Colonic mucosa (tissue), 4 donors: ENCODE measurements around the gene PRR23E. TPM values are rescaled to one million over a fixed set of nuclear protein-coding genes. Genes with fewer than 3 reads are reported as not detected.
A peak's percentile ranks its signal among the peaks of the same experiment; 100 is the strongest.

Source experiments
- DNase-seq: peaks from one replicate; pipeline ENCODE4 v3.0.0-alpha.2; 2020
- H3K27ac ChIP-seq: fragments of 200-600 bp; one replicate; pipeline ENCODE4 v1.8.0; 2021
- H3K27me3 ChIP-seq: fragments of 200-600 bp; one replicate; pipeline ENCODE4 v1.8.0; 2021
- H3K36me3 ChIP-seq: fragments of 200-600 bp; one replicate; pipeline ENCODE4 v1.8.0; 2021
- H3K4me1 ChIP-seq: fragments of 200-600 bp; one replicate; pipeline ENCODE4 v1.8.0; 2021; ENCODE audit warnings: mild to moderate bottlenecking
- H3K4me3 ChIP-seq: fragments of 200-600 bp; one replicate; pipeline ENCODE4 v1.8.0; 2021
- H3K9ac ChIP-seq, 2 donors: one replicate each; pipeline ENCODE4 v1.7.0; 2013; ENCODE audit warnings: control low read depth in 2 of 2, low read depth in 2 of 2, low read length in 2 of 2
- H3K9me3 ChIP-seq: fragments of 200-600 bp; one replicate; pipeline ENCODE4 v1.8.0; 2021
- intact Hi-C: fragments of 100-400 bp; cut with DNase I; formaldehyde crosslinking; loops from one replicate; pipeline ENCODE4 v1.14.1; 2022
- total RNA-seq, 2 donors: library from RNA; stranded (reverse); fragmentation: NEBNext Ultra II Directional in 1 of 2; extraction: Animal tissue kit (Norgen Biotek cat#: 25700) in 1 of 2; gene quantifications; one replicate each; pipeline ENCODE4 v1.2.1, GENCODE V29; 2021
- TF ChIP-seq, protein P1 (sequence below): fragments of 200-600 bp; IDR thresholded peaks from one replicate; pipeline ENCODE4 v1.8.0; 2022; ENCODE audit warnings: antibody characterized with exemption, mild to moderate bottlenecking
- donor health status: healthy.
- donor health status: DM: no; HTN: no; CAD: no.
- donor health status: DM: no; HTN: no; CAD: no.

Gene PRR23E
- total RNA-seq, 2 donors from 2014 or later = not detected

GRCh38 chr3:127174284-127174683, 18.6 kb upstream of the PRR23E start:
- no peaks in the 10 kb centered on the region for H3K27me3 ChIP-seq
- TF ChIP-seq, protein P1, sequence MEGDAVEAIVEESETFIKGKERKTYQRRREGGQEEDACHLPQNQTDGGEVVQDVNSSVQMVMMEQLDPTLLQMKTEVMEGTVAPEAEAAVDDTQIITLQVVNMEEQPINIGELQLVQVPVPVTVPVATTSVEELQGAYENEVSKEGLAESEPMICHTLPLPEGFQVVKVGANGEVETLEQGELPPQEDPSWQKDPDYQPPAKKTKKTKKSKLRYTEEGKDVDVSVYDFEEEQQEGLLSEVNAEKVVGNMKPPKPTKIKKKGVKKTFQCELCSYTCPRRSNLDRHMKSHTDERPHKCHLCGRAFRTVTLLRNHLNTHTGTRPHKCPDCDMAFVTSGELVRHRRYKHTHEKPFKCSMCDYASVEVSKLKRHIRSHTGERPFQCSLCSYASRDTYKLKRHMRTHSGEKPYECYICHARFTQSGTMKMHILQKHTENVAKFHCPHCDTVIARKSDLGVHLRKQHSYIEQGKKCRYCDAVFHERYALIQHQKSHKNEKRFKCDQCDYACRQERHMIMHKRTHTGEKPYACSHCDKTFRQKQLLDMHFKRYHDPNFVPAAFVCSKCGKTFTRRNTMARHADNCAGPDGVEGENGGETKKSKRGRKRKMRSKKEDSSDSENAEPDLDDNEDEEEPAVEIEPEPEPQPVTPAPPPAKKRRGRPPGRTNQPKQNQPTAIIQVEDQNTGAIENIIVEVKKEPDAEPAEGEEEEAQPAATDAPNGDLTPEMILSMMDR = no peak
- DNase-seq = no peak
- H3K4me3 ChIP-seq = no peak overlapping the region
- H3K27ac ChIP-seq = no peak overlapping the region
- no peaks in the 10 kb centered on the region for H3K4me1 ChIP-seq
- intact Hi-C loops = loop anchor here (10.0 kb wide), 2 partner anchors 419 to 499 kb away; no protein-coding TSS in a partner anchor
- H3K9ac ChIP-seq = no peak overlapping the region
- H3K36me3 ChIP-seq = no peaks in the 10 kb centered on the region
- no peaks in the 10 kb centered on the region for H3K9me3 ChIP-seq

- peak; percentile 4 for DNase-seq
- intact Hi-C loops = loop anchor here (5.0 to 10.0 kb wide), 3 partner anchors 192 to 500 kb away; partner anchors contain the start of gene PLXNA1
Observed at GRCh38 chr3:127174715-127175140, 18.2 kb upstream of the PRR23E start.

GRCh38 chr3:127175272-127175671, 17.7 kb upstream of the PRR23E start:
- Histone ChIP-seq H3K27me3 (no peaks in the 10 kb centered on the region), H3K4me3 (no peak overlapping the region), H3K27ac (no peak overlapping the region), H3K4me1 (no peaks in the 10 kb centered on the region), H3K9me3 (no peaks in the 10 kb centered on the region), H3K36me3 (no peaks in the 10 kb centered on the region), H3K9ac (no peak overlapping the region)
- DNase-seq = no peak
- TF ChIP-seq, protein P1 = no peak
- intact Hi-C loops = loop anchor here (5.0 to 10.0 kb wide), 3 partner anchors 193 to 500 kb away; partner anchors contain the start of gene PLXNA1

More at GRCh38 chr3:127174715-127175140, 18.2 kb upstream of the PRR23E start:
- Histone ChIP-seq H3K27me3 (no peaks in the 10 kb centered on the region), H3K9ac (no peak overlapping the region), H3K9me3 (no peaks in the 10 kb centered on the region), H3K4me1 (no peaks in the 10 kb centered on the region), H3K4me3 (no peak overlapping the region), H3K27ac (no peak overlapping the region), H3K36me3 (no peaks in the 10 kb centered on the region)
- TF ChIP-seq, protein P1 = no peak

DNA sequence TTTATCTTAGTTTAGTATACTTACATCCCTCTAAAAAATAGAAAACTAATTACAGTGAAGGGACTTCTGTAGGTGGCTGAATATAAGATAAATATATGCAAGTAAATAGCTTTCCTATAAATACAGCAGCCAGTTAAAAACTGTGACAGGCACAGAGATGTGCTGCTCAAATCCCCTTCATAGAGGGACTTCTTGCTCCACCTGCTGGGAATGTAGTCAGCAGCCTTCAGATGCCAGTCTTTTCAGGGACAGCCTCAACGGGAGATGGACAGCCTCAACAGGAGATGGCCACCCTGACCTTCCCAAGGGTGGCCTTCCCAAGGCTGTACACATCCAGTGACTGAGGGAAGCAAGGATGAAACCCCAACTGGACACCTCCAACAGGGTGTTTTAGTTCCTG, 15.7 kb upstream of the PRR23E start:
- intact Hi-C loops = loop anchor here (5.0 to 10.0 kb wide), 3 partner anchors 195 to 502 kb away; partner anchors contain the start of gene PLXNA1
- peak; percentile 22 for DNase-seq
- TF ChIP-seq, protein P1 = no peak

GRCh38 chr3:127180859-127181258, 12.1 kb upstream of the PRR23E start:
- DNase-seq = peak; percentile 9

More for the DNA sequence above, 15.7 kb upstream of the PRR23E start:
- no peak overlapping the region for H3K27ac ChIP-seq
- no peak overlapping the region for H3K9ac ChIP-seq
- H3K36me3 ChIP-seq = no peaks in the 10 kb centered on the region
- H3K4me1 ChIP-seq = no peaks in the 10 kb centered on the region
- H3K27me3 ChIP-seq = no peaks in the 10 kb centered on the region
- H3K9me3 ChIP-seq = no peaks in the 10 kb centered on the region
- no peak overlapping the region for H3K4me3 ChIP-seq

More at GRCh38 chr3:127180859-127181258, 12.1 kb upstream of the PRR23E start:
- TF ChIP-seq, protein P1 = no peak
- Histone ChIP-seq H3K27ac (no peak overlapping the region), H3K9ac (no peak overlapping the region), H3K36me3 (no peaks in the 10 kb centered on the region), H3K27me3 (no peaks in the 10 kb centered on the region), H3K4me3 (no peak overlapping the region), H3K4me1 (no peaks in the 10 kb centered on the region), H3K9me3 (no peaks in the 10 kb centered on the region)
- intact Hi-C loops = no loop called here
